OCI-LY1 (cell line): ENCODE results near the gene SLC16A2.

Source experiments
- H2AFZ ChIP-seq: fragments of 200-600 bp; sonication (generic), shearing (Covaris generic); 2 replicates; pipeline ENCODE4 v1.6.0; 2014; ENCODE audit warnings: antibody characterized with exemption, mild to moderate bottlenecking, low read length
- H3F3A ChIP-seq: fragments of 200-600 bp; sonication (generic), shearing (Covaris generic); 2 replicates; pipeline ENCODE4 v1.6.0; 2014; ENCODE audit warnings: mild to moderate bottlenecking, antibody characterized with exemption, low read length, moderate library complexity; ENCODE audit not compliant: insufficient read depth
- H3K27ac ChIP-seq: fragments of 200-600 bp; sonication (generic); 2 replicates; pipeline ENCODE4 v1.5.1; 2014; ENCODE audit warnings: low read length, mixed run types, mild to moderate bottlenecking, low read depth; ENCODE audit not compliant: poor library complexity, severe bottlenecking
- H3K27me3 ChIP-seq: fragments of 200-600 bp; sonication (generic); 2 replicates; pipeline ENCODE4 v1.6.0; 2014; ENCODE audit warnings: antibody characterized with exemption, mild to moderate bottlenecking, low read length, moderate library complexity; ENCODE audit not compliant: insufficient read depth
- H3K36me3 ChIP-seq: fragments of 200-600 bp; sonication (generic); 2 replicates; pipeline ENCODE4 v1.6.1; 2014; ENCODE audit warnings: mild to moderate bottlenecking, antibody characterized with exemption, low read length, moderate library complexity, mixed read lengths; ENCODE audit not compliant: insufficient read depth
- H3K4me1 ChIP-seq: fragments of 200-600 bp; sonication (generic); 2 replicates; pipeline ENCODE4 v1.5.1; 2014; ENCODE audit warnings: mild to moderate bottlenecking, low read length, moderate library complexity; ENCODE audit not compliant: insufficient read depth, severe bottlenecking
- H3K4me2 ChIP-seq: fragments of 200-600 bp; sonication (generic), shearing (Covaris generic); 2 replicates; pipeline ENCODE4 v1.6.1; 2014; ENCODE audit warnings: low read length
- H3K4me3 ChIP-seq: fragments of 200-600 bp; sonication (generic); 2 replicates; pipeline ENCODE4 v1.5.1; 2014; ENCODE audit warnings: low read length, low read depth, mild to moderate bottlenecking, mixed read lengths; ENCODE audit not compliant: poor library complexity, severe bottlenecking
- H3K79me2 ChIP-seq: fragments of 200-600 bp; shearing (Covaris generic); 2 replicates; pipeline ENCODE4 v1.6.1; 2016; ENCODE audit warnings: mixed run types, low read length, mixed read lengths; ENCODE audit not compliant: insufficient read depth
- H3K9ac ChIP-seq: fragments of 200-600 bp; sonication (generic), shearing (Covaris generic); 2 replicates; pipeline ENCODE4 v1.6.1; 2014; ENCODE audit warnings: mild to moderate bottlenecking, low read length, mixed read lengths
- H3K9me2 ChIP-seq: fragments of 200-600 bp; sonication (generic), shearing (Covaris generic); 2 replicates; pipeline ENCODE4 v1.6.1; 2014; ENCODE audit warnings: low read depth, mild to moderate bottlenecking, low read length, mixed read lengths
- H3K9me3 ChIP-seq: fragments of 200-600 bp; shearing (Covaris generic); 2 replicates; pipeline ENCODE4 v1.6.1; 2014; ENCODE audit warnings: low read length, mixed read lengths
- H4K20me1 ChIP-seq: fragments of 200-600 bp; sonication (generic), shearing (Covaris generic); 2 replicates; pipeline ENCODE4 v1.6.0; 2016; ENCODE audit warnings: mild to moderate bottlenecking, low read length; ENCODE audit not compliant: insufficient read depth
- CTCF ChIP-seq: fragments of 200-600 bp; sonication (generic), shearing (Covaris generic); IDR thresholded peaks from 2 replicates; pipeline ENCODE4 v1.5.1; 2017; ENCODE audit warnings: mild to moderate bottlenecking, antibody characterized with exemption, low read length, moderate library complexity, mixed read lengths
- EZH2 ChIP-seq: fragments of 200-600 bp; sonication (generic), shearing (Covaris generic); IDR thresholded peaks from 2 replicates; pipeline ENCODE4 v1.8.0; 2017; ENCODE audit warnings: borderline replicate concordance, mixed run types, mild to moderate bottlenecking, antibody characterized with exemption, low read length, moderate library complexity, mixed read lengths

SLC16A2 gene

GRCh38 chrX:74438764-74439163, 17.5 kb downstream of the SLC16A2 start:
- no peak overlapping the region for H3K9ac ChIP-seq
- no peaks in the 10 kb centered on the region for H3F3A ChIP-seq
- H3K36me3 ChIP-seq = no peaks in the 10 kb centered on the region
- H4K20me1 ChIP-seq = no peaks in the 10 kb centered on the region
- no peak overlapping the region for H2AFZ ChIP-seq
- TF ChIP-seq EZH2 = no peak
- TF ChIP-seq CTCF = no peak
- H3K79me2 ChIP-seq = no peaks in the 10 kb centered on the region
- H3K4me3 ChIP-seq = no peak overlapping the region
- no peaks in the 10 kb centered on the region for H3K9me3 ChIP-seq
- H3K9me2 ChIP-seq = no peaks in the 10 kb centered on the region
- no peak overlapping the region for H3K27ac ChIP-seq
- no peaks in the 10 kb centered on the region for H3K27me3 ChIP-seq
- H3K4me1 ChIP-seq = no peaks in the 10 kb centered on the region
- no peak overlapping the region for H3K4me2 ChIP-seq

- no peak for TF ChIP-seq CTCF
- TF ChIP-seq EZH2 = no peak
- no peaks in the 10 kb centered on the region for H3K9me2 ChIP-seq
- no peak overlapping the region for H2AFZ ChIP-seq
- H3K27ac ChIP-seq = no peak overlapping the region
- no peak overlapping the region for H3K4me3 ChIP-seq
- H3F3A ChIP-seq = no peaks in the 10 kb centered on the region
- H3K4me2 ChIP-seq = no peak overlapping the region
- no peaks in the 10 kb centered on the region for H3K27me3 ChIP-seq
- no peaks in the 10 kb centered on the region for H4K20me1 ChIP-seq
- H3K79me2 ChIP-seq = no peaks in the 10 kb centered on the region
- no peaks in the 10 kb centered on the region for H3K4me1 ChIP-seq
- no peaks in the 10 kb centered on the region for H3K36me3 ChIP-seq
- H3K9ac ChIP-seq = no peak overlapping the region
- no peaks in the 10 kb centered on the region for H3K9me3 ChIP-seq
These were observed 23.8 kb downstream of the SLC16A2 start for GRCh38 chrX:74445099-74445498.

GRCh38 chrX:74446876-74447275, 25.6 kb downstream of the SLC16A2 start:
- H3K27me3 ChIP-seq = no peaks in the 10 kb centered on the region
- no peaks in the 10 kb centered on the region for H3K36me3 ChIP-seq
- H3K4me1 ChIP-seq = no peaks in the 10 kb centered on the region
- H3K9ac ChIP-seq = no peak overlapping the region
- H2AFZ ChIP-seq = no peak overlapping the region
- H3K4me3 ChIP-seq = no peak overlapping the region
- no peaks in the 10 kb centered on the region for H3K9me2 ChIP-seq
- no peaks in the 10 kb centered on the region for H3K79me2 ChIP-seq
- H3F3A ChIP-seq = no peaks in the 10 kb centered on the region
- no peak for TF ChIP-seq CTCF
- TF ChIP-seq EZH2 = no peak
- H3K9me3 ChIP-seq = no peaks in the 10 kb centered on the region
- H3K4me2 ChIP-seq = no peak overlapping the region
- H4K20me1 ChIP-seq = no peaks in the 10 kb centered on the region
- H3K27ac ChIP-seq = no peak overlapping the region
